Natural killer cell (primary cell): ENCODE results near the gene NUDT5. TPM values are rescaled to one million over a fixed set of nuclear protein-coding genes. Genes with fewer than 3 reads are reported as not detected.
A peak's percentile ranks its signal among the peaks of the same experiment; 100 is the strongest.

Source experiments
- ATAC-seq, 3 donors: fragments of 150-1000 bp in 2 of 3; fragments of 200-7000 bp in 1 of 3; cut with Tn5 transposase; 1 replicate in 1 of 3; 2 replicates in 2 of 3; pipeline ENCODE4 v1.10.0; 2021; ENCODE audit warnings: mild to moderate bottlenecking in 2 of 3, moderate library complexity in 2 of 3
- DNase-seq, 2 donors: peaks; one replicate each; pipeline versions ENCODE4 v3.0.0 to v3.0.0-alpha.2; 2013 to 2021; ENCODE audit warnings: mixed read lengths in 1 of 2
- H3K27ac ChIP-seq: one replicate; pipeline ENCODE4 v1.5.1; 2013; ENCODE audit warnings: mild to moderate bottlenecking, low read length
- H3K27me3 ChIP-seq: one replicate; pipeline ENCODE4 v1.6.1; 2013; ENCODE audit warnings: low read length; ENCODE audit not compliant: control insufficient read depth, insufficient read depth
- H3K36me3 ChIP-seq: one replicate; pipeline ENCODE4 v1.6.1; 2013; ENCODE audit warnings: low read length; ENCODE audit not compliant: control insufficient read depth, insufficient read depth
- H3K4me1 ChIP-seq: one replicate; pipeline ENCODE4 v1.6.1; 2013; ENCODE audit warnings: low read length; ENCODE audit not compliant: control insufficient read depth, insufficient read depth
- H3K4me3 ChIP-seq: one replicate; pipeline ENCODE4 v1.5.1; 2013; ENCODE audit warnings: low read length
- H3K9me3 ChIP-seq: one replicate; pipeline ENCODE4 v1.6.1; 2013; ENCODE audit warnings: low read length; ENCODE audit not compliant: control insufficient read depth, insufficient read depth
- H3K27ac Mint-ChIP-seq, 2 donors: one replicate each; pipeline ENCODE4 v1.8.0; 2022; ENCODE audit warnings: mild to moderate bottlenecking in 2 of 2, mixed read lengths in 2 of 2, moderate library complexity in 1 of 2
- H3K27me3 Mint-ChIP-seq, 2 donors: one replicate each; pipeline ENCODE4 v1.8.0; 2022; ENCODE audit warnings: low read depth in 2 of 2, mixed read lengths in 2 of 2
- H3K36me3 Mint-ChIP-seq: one replicate; pipeline ENCODE4 v1.8.0; 2022; ENCODE audit warnings: mixed read lengths
- H3K4me1 Mint-ChIP-seq, 2 donors: one replicate each; pipeline ENCODE4 v1.8.0; 2022; ENCODE audit warnings: mixed read lengths in 2 of 2
- H3K4me3 Mint-ChIP-seq: one replicate; pipeline ENCODE4 v1.8.0; 2022; ENCODE audit warnings: mild to moderate bottlenecking, moderate library complexity, mixed read lengths
- H3K9me3 Mint-ChIP-seq, 2 donors: one replicate each; pipeline ENCODE4 v1.8.0; 2022; ENCODE audit warnings: mixed read lengths in 2 of 2
- WGBS: methylation state at CpG from one replicate; pipeline ENCODE4 v1.1.7; 2013; ENCODE audit warnings: missing lambda C conversion rate; ENCODE audit not compliant: insufficient coverage; 5-methylcytosine and 5-hydroxymethylcytosine counted together
- intact Hi-C: fragments of 100-400 bp; cut with micrococcal nuclease; formaldehyde crosslinking; loops from one replicate; pipeline ENCODE4 v1.14.2; 2022
- total RNA-seq, 4 donors: library from RNA; stranded (reverse); fragments of 120-200 nt in 1 of 4; gene quantifications; one replicate each; pipeline versions ENCODE4 v1.2.3 to v1.2.4, GENCODE V29; 2013 to 2022
- TF ChIP-seq, protein P1 (sequence below): fragments of 200-600 bp; IDR thresholded peaks from one replicate; pipeline ENCODE4 v1.8.0; 2022; ENCODE audit warnings: antibody characterized with exemption

NUDT5 gene
- total RNA-seq, 3 donors from 2014 or later (not counting 1 experiment from before 2014, with no cell fraction given) = 25.7 to 39.1 (median 29.4) TPM

DNA sequence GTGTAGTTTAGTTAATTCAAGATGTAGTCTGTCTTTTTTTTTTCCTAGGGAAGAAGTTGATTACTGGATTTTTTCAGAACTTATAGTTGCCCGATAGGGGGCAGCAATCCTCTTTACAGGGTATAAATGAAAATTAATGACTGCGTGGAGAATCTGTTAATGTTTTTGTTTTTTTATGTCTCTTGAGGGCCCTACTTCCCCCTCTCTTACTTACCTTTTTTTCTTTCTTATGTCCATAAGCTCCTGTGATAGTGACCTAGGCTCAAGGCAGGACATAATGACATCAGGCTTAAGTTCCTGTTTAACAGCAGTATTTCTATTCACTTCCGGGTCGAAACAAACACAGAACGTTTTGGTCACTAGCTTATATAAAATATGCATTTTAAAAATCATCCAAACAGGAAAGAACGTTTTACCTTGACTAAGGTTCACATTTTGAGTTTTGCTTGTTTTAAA, 19.1 kb upstream of the NUDT5 start:
- H3K36me3 Mint-ChIP-seq = peaks cover 30% of the 10 kb centered on the region

DNA sequence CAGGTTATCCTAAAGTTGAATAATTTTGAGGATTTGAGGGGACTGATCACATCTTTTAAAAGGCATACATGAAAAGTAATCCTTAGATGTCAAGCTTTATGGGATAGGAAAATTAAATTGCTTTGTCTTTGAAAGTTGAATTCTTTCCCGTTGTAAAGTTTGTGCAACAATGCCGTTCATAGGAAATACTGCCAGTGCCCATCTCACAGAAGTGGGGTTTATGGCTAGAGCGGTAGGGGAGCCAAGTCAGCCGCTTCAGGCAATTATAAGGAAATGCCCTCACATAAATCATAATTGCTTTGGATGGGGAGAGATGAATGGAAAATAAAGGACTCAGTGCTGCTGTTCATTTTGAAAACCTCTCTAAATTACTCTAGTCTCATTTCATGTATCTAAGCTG, 18.4 kb upstream of the NUDT5 start:
- H3K4me3 ChIP-seq = no peak overlapping the region
- no peak for ATAC-seq
- 96% methylated on average over 3 of the region's 4 CpGs for WGBS
- intact Hi-C loops = loop anchor here (1.0 to 2.0 kb wide), 2 partner anchors 497 to 689 kb away; no protein-coding TSS in a partner anchor
- H3K36me3 Mint-ChIP-seq = peaks cover 27% of the 10 kb centered on the region
- H3K36me3 ChIP-seq = peaks cover 53% of the 10 kb centered on the region
- no peaks in the 10 kb centered on the region for H3K27me3 ChIP-seq
- H3K9me3 ChIP-seq = no peaks in the 10 kb centered on the region
- DNase-seq = no peak
- no peak overlapping the region for H3K27ac ChIP-seq
- TF ChIP-seq, protein P1, sequence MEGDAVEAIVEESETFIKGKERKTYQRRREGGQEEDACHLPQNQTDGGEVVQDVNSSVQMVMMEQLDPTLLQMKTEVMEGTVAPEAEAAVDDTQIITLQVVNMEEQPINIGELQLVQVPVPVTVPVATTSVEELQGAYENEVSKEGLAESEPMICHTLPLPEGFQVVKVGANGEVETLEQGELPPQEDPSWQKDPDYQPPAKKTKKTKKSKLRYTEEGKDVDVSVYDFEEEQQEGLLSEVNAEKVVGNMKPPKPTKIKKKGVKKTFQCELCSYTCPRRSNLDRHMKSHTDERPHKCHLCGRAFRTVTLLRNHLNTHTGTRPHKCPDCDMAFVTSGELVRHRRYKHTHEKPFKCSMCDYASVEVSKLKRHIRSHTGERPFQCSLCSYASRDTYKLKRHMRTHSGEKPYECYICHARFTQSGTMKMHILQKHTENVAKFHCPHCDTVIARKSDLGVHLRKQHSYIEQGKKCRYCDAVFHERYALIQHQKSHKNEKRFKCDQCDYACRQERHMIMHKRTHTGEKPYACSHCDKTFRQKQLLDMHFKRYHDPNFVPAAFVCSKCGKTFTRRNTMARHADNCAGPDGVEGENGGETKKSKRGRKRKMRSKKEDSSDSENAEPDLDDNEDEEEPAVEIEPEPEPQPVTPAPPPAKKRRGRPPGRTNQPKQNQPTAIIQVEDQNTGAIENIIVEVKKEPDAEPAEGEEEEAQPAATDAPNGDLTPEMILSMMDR = no peak
- peaks cover 18% of the 10 kb centered on the region in 2 donors for H3K4me1 Mint-ChIP-seq
- H3K4me1 ChIP-seq = no peaks in the 10 kb centered on the region
- no peak overlapping the region for H3K4me3 Mint-ChIP-seq
- no peaks in the 10 kb centered on the region for H3K9me3 Mint-ChIP-seq
- no peaks in the 10 kb centered on the region for H3K27me3 Mint-ChIP-seq
- H3K27ac Mint-ChIP-seq = peak overlapping the region; percentile 85 to 88

More for the DNA sequence above, 19.1 kb upstream of the NUDT5 start:
- intact Hi-C loops = loop anchor here (1.0 to 2.0 kb wide), 3 partner anchors 442 to 688 kb away; no protein-coding TSS in a partner anchor
- Mint-ChIP-seq H3K27ac (peak overlapping the region; percentile 85 to 88), H3K27me3 (no peaks in the 10 kb centered on the region), H3K9me3 (no peaks in the 10 kb centered on the region), H3K4me1 (peaks cover 16 to 18% of the 10 kb centered on the region in 2 donors), H3K4me3 (peak overlapping the region; percentile 79)
- no peaks in the 10 kb centered on the region for H3K4me1 ChIP-seq
- DNase-seq (peak in 1 of 2 donors; percentile 79), ATAC-seq (peak; percentile 60 to 79 (median 68))
- TF ChIP-seq, protein P1 = peak; percentile 88
- WGBS = 33% methylated on average over 4 of the region's 6 CpGs
- H3K27me3 ChIP-seq = no peaks in the 10 kb centered on the region
- no peaks in the 10 kb centered on the region for H3K9me3 ChIP-seq
- peak overlapping the region; percentile 43 for H3K27ac ChIP-seq
- peak overlapping the region; percentile 29 for H3K4me3 ChIP-seq
- H3K36me3 ChIP-seq = peaks cover 57% of the 10 kb centered on the region

DNA sequence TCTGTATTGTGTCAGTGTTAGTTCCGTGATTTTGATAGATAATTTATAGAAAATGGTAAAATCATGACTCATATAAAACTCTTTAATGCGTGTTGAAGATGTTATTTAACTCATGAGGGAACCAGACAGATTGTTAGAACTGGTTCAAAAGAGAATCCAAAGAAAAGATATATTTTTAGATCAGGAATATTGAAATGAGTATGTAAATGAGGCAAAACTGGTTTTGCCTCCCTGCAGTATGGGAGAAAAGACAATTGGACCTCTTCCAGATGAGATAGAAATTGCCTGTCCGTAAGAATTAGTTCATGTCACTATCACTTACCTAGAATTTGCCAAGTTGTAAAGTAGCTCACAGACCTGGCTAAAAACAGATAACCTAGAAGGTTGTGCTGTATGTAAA, 17.9 kb upstream of the NUDT5 start:
- H3K9me3 ChIP-seq = no peaks in the 10 kb centered on the region
- no peaks in the 10 kb centered on the region for H3K27me3 Mint-ChIP-seq
- ATAC-seq (no peak), DNase-seq (no peak)
- intact Hi-C loops = loop anchor here (1.0 to 2.0 kb wide), 2 partner anchors 498 to 689 kb away; no protein-coding TSS in a partner anchor
- H3K4me1 Mint-ChIP-seq = peaks cover 19 to 22% of the 10 kb centered on the region in 2 donors
- no peaks in the 10 kb centered on the region for H3K4me1 ChIP-seq
- no peaks in the 10 kb centered on the region for H3K9me3 Mint-ChIP-seq
- no peak overlapping the region for H3K4me3 ChIP-seq
- H3K4me3 Mint-ChIP-seq = no peak overlapping the region
- no peak overlapping the region for H3K27ac Mint-ChIP-seq
- no peaks in the 10 kb centered on the region for H3K27me3 ChIP-seq
- peaks cover 22% of the 10 kb centered on the region for H3K36me3 Mint-ChIP-seq
- TF ChIP-seq, protein P1 = no peak
- peaks cover 50% of the 10 kb centered on the region for H3K36me3 ChIP-seq
- H3K27ac ChIP-seq = no peak overlapping the region
- WGBS = 100% methylated on average over 3 of the region's 3 CpGs

DNA sequence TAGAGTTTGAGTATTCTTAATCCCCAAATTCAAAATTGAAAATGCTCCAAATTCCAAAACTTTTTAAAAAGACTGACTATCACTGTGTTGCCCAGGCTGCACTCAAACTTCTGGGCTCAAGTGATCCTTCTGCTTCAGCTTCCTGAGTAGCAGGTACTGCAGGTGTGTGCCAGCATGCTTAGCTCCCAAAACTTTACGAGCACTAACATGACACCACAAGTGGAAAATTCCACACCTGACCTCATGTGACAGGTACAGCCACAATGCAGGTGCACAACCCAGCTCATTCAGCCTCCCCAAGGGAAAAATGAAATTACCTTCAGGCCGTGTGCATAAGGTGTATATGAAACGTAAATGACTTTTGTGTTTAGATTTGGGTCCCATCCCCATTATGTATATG, 16.8 kb upstream of the NUDT5 start:
- Histone ChIP-seq H3K4me3 (no peak overlapping the region), H3K4me1 (no peaks in the 10 kb centered on the region), H3K9me3 (no peaks in the 10 kb centered on the region), H3K36me3 (peaks cover 53% of the 10 kb centered on the region), H3K27me3 (no peaks in the 10 kb centered on the region), H3K27ac (no peak overlapping the region)
- Mint-ChIP-seq H3K27me3 (no peaks in the 10 kb centered on the region), H3K4me3 (no peak overlapping the region), H3K4me1 (peaks cover 27 to 28% of the 10 kb centered on the region in 2 donors), H3K36me3 (peaks cover 18% of the 10 kb centered on the region), H3K27ac (no peak overlapping the region), H3K9me3 (no peaks in the 10 kb centered on the region)
- 89% methylated on average over 1 of the region's 3 CpGs for WGBS
- DNase-seq (no peak), ATAC-seq (no peak)
- TF ChIP-seq, protein P1 = no peak
- intact Hi-C loops = no loop called here
